GM19025 (cell line): ENCODE measurements around the gene SLC44A1.

Experiments
- ATAC-seq: cut with Tn5 transposase; IDR thresholded peaks from one replicate; pipeline ENCODE4 v1.9.1; 2021; ENCODE audit warnings: mild to moderate bottlenecking, low read depth, moderate library complexity; ENCODE audit not compliant: unreplicated experiment

SLC44A1 gene

DNA sequence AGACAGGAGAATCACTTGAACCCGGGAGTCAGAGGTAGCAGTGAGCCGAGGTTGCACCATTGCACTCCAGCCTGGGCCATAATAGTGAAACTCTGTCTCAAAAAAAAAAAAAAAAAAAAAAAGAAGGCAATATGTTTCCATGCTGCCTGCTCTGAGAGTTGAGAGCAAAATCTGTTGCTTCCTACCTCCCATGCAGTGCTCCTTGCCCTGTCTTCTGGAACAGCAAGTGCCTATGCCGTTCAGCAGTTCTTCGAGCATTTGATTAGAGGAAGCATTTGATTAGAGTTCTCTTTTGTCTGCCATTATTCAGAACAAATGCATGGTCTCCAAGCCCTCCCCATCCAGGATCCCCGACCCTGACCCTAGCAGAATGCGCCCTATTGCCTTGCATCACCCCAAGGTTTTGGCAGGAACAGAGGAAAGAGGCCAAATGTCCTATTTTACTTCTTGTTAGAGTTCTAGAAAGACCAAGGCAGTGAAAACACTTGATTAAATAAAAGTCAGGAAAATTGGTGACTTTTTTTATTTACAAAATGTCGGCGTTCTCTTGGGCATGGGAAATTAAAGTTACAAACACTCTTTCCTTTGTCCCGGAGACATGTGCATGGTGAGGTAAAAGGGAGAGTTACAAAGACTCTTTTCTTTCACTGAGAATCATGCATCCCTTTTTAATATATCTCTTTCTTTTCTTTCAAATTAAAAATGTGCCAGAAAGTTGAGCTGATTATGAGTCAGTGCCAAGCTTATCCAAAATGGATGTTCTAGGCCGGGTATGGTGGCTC lies 175.6 kb downstream of the SLC44A1 start:
- ATAC-seq, result no peak

DNA sequence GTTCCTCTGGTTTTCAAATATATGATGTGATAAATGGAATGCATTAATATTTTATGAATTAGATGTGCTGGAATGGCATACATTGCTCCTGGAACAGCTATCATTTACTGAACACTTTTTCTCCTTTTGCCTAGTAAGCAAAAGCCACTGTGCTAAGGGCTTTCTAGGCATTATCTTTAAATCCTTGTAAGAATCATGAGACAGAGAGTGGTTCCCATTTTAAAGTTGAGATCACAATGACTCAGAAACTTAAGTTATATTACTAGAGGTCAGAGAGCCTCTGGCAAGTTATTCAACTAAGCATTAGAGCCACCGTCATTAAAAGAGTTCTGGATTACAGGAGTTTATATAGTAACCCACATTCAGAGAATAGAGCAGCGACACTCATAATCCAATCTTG lies 176.7 kb downstream of the SLC44A1 start:
- ATAC-seq, result no peak

DNA sequence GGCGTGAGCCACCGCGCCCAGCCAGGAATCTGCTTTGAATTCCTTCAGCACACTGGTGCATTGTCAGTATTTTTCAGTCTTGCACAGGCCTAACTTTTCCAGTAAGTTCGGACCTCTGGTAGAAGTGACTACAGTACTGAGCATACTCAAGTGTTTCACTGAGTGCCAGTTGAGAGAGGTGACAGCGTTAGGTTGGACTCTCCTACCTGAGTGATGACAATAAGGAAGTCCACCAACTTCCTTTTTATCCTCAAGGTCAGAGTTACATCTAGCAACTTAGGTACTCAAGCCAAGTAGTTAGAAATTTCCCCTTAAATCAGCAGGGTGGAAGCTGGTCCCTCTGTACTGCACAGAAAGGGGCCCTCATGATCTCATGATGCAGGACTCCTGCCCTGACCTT lies 177.4 kb downstream of the SLC44A1 start:
- no peak for ATAC-seq

DNA sequence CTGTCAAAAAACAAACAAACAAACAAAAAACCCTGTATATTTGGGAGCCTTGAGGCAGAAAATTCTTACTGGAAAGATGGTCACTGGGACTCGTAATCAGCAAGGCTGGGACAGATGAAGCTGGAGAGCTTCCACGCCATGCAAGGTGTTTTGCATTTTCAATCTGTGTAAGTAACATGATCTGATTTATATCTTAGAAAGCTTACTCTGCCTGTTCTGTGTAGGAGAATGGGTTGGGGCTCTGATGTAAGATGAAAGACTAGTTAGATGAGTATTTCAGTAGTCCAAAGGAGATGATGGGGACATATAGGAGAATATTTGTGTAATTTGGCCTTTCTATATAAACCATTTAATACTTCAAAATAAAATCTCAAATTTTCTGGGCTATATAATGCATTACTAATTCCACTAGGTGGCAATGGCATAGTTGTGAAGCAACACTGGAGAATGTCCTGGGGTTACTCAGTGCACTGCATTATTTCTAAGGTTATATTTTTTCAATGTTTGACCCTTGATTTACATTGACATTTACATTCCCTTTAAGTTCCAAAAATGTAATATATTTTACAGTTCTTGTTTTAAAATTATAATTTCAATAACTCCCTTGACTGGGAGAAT lies 181.5 kb downstream of the SLC44A1 start:
- ATAC-seq, result no peak

DNA sequence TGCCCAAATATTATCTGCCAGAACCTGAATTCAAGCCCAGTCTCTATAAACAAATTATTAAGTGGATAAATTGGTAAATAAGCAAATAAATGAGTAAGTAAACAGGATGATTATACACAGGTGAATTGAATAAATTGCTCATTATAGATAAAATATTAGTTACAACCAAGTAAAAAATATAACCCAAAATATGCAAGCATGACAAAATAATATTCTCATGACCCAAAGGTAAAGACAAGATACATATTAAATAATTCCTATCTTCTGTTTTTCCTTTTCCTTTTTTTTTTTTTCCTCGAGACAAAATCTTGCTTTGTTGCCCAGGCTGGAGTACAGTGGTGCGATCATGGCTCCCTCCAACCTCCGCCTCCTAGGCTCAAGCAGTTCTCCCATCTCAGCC lies 182.2 kb downstream of the SLC44A1 start:
- no peak for ATAC-seq

DNA sequence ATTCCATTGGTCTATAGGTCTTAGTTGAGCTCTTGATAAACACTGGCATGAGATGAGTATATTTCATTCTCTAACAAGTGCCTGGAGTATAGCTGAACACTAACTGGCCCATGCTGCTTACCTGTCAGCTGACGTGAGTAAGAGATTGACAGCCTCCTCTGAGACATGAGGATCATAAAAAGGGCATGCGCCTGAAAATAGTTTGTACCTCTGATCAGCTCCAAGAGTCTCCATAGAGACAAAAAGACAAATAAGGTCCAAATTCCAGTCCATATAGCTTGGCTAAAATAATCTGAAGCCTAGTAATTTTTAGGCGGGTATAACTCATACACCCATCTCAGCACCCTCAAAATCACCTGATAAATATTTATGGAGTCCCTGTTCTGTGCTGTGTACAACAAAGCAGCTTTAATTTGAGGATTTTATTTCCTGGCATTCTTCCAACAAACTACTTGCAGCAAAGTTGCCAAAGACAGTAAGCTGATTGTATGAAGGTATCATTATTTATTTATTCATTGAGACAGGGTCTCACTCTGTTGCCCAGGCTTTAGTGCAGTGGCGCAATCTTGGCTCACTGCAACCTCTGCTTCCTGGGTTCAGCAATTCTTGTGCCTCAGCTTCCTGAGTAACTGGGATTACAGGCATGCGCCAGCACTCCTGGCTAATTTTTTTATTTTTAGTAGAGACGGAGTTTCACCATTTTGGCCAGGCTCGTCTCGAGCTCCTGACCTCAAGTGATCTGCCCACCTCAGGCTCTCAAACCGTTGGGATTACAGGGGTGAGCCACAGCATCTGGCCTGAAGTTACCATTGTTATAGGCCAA lies 187.2 kb downstream of the SLC44A1 start:
- ATAC-seq, result no peak

DNA sequence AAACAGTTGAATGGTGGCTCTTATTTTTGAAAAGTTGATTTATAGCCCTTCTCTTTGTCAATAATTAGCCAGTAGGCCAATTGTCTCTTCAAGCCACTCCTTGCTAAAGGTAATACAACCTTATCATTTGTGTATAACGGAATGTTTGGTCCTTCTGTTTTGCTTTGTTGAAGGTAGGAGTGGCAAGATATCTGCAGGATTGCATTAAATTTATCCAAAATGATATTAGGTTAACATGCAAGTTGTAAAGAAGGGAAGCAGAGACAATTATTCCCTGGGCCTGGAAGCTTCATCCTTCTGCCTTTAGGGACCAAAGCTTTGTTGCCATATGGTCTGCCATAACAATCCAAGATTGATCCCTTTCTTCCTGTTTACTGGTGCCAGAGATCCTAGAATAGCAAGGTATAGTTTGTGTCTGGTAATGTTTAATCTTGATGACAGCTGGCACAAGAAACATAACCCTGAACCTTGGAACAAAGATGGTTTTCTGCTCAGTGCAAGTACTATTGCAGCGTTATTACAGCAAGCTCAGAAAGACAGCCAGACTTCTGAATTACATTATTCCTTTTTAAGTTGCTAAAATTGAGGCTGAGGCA lies 187.9 kb downstream of the SLC44A1 start:
- no peak for ATAC-seq

DNA sequence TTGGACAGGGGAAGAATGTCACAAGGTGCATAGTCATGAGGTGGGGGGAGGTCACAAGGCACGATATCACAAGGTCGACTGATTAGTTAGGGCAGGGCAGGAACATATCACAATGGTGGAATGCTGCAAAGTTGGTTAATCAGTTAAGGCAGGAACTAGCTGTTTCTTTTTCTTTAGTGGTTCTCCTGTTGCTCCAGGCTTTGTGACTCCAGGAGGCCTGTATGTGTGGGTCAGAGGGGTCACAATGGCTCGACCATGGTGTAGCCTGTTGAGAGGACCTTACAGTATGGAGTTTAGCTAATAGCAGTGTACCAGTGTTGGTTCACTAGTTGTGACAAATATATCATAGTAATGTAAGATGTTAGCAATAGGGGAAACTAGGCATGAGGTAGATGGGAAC lies 191.0 kb downstream of the SLC44A1 start:
- no peak for ATAC-seq

DNA sequence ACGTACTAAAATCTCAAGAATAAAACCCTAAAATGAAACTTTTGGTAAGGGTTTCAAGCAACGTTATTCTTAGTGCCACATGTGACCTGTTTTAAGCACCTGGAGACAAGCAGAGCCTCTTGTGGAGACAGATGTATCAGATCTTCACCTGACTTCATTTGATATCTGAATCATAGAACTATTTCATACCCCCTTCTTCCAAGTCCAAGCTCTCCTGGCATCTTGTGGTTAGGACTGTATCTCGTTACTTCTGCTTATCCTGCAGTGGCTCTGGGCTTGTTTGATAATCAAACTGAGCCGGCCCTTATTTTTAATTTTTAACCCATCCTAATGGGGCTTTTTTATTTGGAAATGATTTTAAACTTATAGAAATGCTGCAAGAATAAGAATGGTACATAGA lies 192.3 kb downstream of the SLC44A1 start:
- ATAC-seq, result no peak

DNA sequence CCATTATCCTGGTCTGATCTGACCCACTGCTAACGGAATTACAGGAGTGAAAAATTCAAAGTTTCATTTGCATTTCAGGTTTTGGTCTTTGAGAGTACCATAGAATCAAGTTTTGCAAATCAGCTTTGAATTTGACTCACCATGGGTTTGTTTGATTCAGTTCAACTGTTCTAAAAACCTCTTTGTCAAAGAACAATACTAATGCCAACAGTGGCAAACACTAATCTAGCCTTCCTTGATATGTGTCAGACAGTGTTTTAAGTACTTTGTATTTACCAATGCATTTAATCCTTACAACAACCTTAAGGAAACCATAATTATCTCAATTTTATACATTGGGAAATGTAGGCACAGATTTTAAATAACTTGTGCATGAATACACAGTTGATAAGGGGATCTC lies 193.3 kb downstream of the SLC44A1 start:
- no peak for ATAC-seq

DNA sequence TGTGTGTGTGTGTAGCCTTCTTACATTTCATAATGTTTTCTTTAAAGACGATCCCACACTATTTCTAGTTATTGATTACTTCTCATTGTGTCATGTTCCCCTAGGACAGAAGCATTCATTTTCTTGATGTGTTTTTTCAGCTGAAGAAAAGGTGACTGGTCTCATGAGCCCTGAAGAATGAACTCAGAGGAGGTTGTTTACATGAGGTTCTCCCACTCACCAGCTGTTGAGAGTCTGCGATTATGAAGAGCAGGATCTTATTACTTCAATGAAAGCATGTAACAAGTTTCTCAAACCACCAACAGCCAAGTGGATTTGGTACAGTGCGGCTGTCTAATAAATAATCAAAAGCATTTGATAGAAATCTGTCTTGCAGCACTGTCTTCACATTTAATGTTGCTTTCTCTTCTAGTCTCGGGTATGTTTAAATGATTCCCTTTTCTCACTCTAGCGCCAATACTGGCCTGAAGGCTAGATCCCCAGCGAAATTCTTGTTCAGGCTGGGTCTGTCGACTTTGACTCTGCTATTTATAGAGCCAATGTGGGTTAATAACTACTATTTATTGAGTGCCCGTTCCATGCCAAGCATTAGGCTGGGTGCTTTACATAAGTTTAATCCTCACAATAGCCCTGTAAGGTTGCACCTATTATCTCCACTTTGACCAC lies 193.8 kb downstream of the SLC44A1 start:
- no peak for ATAC-seq

DNA sequence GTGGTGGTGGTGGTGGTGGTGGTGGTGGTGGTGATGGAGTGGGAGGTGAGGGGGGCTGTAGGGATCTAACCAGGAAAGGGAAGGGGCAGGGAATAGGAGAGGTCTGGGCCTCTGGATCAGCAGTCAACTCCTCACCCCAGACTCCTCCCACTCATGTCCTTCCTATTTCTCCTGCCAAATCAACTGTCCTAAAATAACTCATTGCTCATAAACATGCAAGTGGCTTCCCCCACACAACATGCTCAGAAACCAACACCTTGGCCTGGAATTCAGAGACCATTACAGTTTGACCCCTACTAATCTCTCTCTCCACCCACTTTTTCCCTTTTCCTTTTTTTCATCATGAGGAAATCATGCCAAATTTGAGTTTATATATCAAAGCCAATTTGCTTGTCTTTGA lies 195.0 kb downstream of the SLC44A1 start:
- no peak for ATAC-seq

DNA sequence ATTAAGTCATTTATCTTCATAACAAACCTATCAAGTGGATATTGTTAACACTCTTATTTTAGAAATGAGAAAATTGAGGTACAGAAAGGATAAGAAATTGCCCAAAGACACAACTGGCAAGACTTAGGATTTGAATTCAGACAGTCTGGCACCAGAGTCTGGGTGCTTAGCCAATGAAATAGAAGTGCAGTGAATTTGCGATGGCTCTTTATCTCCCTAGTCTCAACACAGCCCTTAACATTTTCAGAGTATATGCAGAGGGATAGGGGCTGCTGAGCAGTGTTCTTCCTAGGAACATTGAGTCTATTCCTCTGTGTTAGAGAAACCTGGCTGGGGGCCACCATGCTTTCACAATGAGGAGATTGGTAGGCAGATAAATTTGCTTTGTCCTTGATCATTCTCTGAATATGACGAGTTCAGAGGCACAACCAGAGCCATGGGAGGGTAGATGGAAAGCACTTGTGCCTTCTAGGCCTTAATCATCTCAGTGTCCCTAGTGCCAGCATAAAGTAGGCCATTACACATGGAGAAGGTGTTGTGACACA lies 197.2 kb downstream of the SLC44A1 start:
- no peak for ATAC-seq

DNA sequence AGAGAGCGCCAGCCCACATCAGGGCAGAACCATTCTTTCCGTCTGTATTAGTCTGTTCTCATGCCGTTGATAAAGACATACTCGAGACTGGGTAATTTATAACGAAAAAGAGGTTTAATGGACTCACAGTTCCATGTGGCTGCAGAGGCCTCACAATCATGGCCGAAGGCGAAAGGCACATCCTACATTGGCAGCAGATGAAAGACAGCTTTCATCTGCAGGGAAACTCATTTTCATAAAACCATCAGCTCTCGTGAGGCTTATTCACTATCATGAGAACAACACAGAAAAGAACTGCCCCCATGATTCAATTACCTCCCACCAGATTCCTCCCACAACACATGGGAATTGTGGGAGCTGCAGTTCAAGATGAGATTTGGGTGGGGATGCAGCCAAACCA lies 198.7 kb downstream of the SLC44A1 start:
- no peak for ATAC-seq

DNA sequence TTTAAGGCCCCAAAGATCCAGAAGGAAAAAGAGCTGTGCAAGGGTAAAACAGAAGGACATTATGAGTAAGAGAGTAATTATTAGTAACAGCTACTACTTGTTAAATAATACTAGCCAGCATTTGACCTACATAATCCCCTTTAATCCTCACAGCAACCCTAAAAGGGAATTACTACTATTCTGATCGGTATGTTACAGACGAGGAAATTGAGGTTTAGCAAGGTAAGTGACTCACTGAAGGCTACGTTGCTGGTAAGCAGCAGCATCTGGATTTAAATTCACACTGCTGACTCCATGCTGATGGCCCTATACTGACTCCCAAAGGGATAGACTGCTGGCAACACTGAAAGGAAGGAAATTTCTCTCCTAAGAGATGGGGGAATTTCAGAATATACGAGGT lies 199.7 kb downstream of the SLC44A1 start:
- ATAC-seq, result no peak

DNA sequence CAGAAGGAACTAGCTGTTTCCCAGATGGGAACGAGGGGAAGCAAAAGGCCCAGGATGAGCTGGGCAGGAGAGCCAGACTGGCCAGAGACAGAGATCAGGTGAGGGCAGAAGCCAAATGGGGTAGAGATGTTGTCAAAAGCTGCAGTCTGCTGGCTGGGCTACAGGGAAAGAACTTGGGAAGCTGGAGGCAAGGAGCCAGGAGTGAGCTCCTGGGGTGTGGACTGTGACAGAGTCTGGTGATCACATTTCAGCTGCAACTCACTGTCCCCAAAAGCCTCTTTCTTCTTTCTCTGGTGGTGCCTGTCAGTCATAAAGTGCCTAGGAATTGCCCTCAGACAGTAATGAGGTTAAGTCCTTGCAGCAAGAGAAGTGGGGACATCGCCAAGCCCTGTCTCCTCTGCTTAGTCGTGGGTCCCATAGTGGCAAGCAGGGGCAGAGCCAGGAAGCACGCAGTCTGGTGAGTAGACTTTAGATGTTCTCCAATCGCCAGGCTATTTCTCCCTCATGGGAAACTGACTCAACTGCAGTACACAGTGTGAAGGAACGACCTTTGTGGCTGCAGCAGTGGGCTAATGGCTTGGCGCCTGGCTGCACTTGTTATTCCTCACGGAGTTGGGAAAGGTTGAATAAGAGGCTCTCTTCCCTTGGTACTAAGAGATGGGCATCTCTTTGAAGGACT lies 200.9 kb downstream of the SLC44A1 start:
- no peak for ATAC-seq

DNA sequence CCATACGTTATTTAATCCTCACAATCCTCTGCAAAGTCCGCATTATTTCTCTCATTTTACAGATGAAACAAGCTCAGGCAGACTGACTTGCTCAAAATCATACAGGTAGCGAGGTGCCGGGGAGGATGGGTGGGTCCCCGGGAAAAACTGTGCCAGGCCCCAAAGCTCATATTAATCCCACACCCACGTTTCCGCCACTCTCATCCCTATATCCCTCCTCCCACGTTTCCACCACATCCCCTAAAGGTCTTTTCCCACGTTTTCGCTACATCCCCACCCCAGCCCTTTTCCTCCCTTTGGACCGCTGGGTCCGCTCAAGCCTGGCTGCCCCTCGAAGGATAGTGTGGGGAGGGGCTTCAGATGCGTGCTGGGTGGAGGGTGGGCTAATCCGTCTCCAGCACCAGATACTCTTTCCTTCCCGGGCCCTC lies 202.9 kb downstream of the SLC44A1 start:
- ATAC-seq, result no peak

DNA sequence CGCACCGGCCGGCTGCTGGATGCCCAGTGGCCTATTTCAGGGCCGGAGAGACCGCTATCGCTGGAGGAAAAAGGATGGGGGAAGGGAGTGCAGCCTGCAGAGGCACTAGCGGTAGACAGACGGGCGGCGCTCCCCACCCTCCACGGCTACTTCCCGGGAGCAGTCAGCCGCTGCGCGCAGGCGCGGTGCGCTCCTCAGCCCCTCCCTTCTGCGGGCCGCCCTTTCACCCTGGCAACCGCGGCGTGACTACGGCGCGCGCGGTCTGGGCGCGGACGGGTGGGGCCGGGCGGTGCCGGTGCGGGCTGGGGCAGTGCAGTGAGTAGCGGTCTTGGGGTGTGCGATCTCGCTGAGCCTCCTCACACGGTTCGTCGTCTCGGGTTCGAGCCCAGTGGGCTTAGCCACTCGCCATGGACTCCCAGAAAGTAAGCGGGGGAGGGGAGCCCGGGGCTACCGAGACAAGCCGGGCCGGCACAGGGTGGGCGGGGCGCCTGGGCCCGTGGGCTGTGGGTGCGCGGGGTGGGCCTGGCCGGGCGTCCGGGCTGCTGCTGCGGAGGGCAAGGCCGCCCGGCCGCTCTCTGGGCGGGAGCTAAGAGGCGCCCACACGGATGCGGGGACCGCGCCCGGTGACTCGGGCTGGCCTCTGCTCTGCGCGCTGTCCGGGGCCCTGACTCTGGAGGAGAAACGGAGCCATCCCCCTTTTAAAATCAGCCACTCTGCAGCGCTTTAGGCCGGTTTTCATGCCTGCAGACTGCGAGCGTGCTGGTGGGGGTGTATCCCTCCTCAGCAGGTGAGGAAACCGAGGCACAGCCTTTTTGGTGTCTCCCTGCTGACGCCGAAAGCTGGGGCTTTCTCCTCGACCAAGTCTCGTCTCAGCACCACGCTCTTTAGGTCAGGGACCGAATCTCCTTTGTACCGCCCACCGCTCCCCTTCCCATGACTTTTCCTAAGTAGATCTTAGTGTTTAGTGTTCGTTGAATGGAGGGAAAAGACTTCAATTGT lies 203.7 kb downstream of the SLC44A1 start, which contains the start of gene FSD1L:
FSD1L (plus strand) TSS at position 221 of the 999 bp plus-strand sequence; CDS start at position 408, 187 bp downstream.
- ATAC-seq, result peak; percentile 95
